NCI-H146 treated with DMSO at 0.1 percent for 48 hours (cell line): ENCODE results near the gene MITF.

Experiments
- DNase-seq: peaks from one replicate; lab custom pipeline; 2025; ENCODE audit not compliant: unreplicated experiment; lab: John Stamatoyannopoulos, UW

MITF gene

GRCh38 chr3:69725994-69726571, 13.2 kb upstream of the MITF start:
- no peak for DNase-seq

- DNase-seq = no peak
Measured at GRCh38 chr3:69729147-69729919, 9.9 kb upstream of the MITF start.

GRCh38 chr3:69731080-69731479, 8.2 kb upstream of the MITF start:
- DNase-seq = no peak

- DNase-seq = no peak
Measured at GRCh38 chr3:69735893-69736292, 3.4 kb upstream of the MITF start.

GRCh38 chr3:69737392-69737791, 1.9 kb upstream of the MITF start:
- DNase-seq = no peak

- DNase-seq = no peak
Measured at GRCh38 chr3:69738315-69738714, 949 bp upstream of the MITF start.

GRCh38 chr3:69738859-69739203, 433 bp upstream of the MITF start:
- DNase-seq = no peak

- DNase-seq = no peak
Measured at GRCh38 chr3:69740103-69741021, 1.1 kb downstream of the MITF start.

GRCh38 chr3:69741032-69741767, 1.9 kb downstream of the MITF start:
- no peak for DNase-seq

GRCh38 chr3:69742391-69742790, 3.1 kb downstream of the MITF start:
- DNase-seq = no peak

GRCh38 chr3:69743975-69744906, 5.0 kb downstream of the MITF start:
- DNase-seq = no peak

GRCh38 chr3:69745505-69745904, 6.2 kb downstream of the MITF start:
- DNase-seq = no peak

GRCh38 chr3:69746119-69746518, 6.9 kb downstream of the MITF start:
- no peak for DNase-seq

- DNase-seq = no peak
Measured at GRCh38 chr3:69747511-69748258, 8.4 kb downstream of the MITF start.

GRCh38 chr3:69748503-69748902, 9.2 kb downstream of the MITF start:
- DNase-seq = no peak

GRCh38 chr3:69749461-69749860, 10.2 kb downstream of the MITF start:
- DNase-seq = no peak

GRCh38 chr3:69750549-69750948, 11.3 kb downstream of the MITF start:
- DNase-seq = no peak

- DNase-seq = no peak
Measured at GRCh38 chr3:69751074-69751476, 11.8 kb downstream of the MITF start.

- no peak for DNase-seq
Measured at GRCh38 chr3:69752241-69752640, 13.0 kb downstream of the MITF start.
